C4-2B (cell line): ENCODE data around the gene PARP11.
A peak's percentile ranks its signal among the peaks of the same experiment; 100 is the strongest.

Experiments
- H3K27ac ChIP-seq: fragments of 450-650 bp; 2 replicates; pipeline ENCODE4 v1.5.1; 2017
- ZFX ChIP-seq: fragments of 450-650 bp; IDR thresholded peaks from 2 replicates; pipeline ENCODE4 v1.6.1; 2017
- TF ChIP-seq, protein P1 (sequence below): fragments of 450-650 bp; conservative IDR thresholded peaks from 2 replicates; pipeline ENCODE4 v1.5.1; 2017; ENCODE audit warnings: mild to moderate bottlenecking

PARP11 gene

GRCh38 chr12:3897371-3897971 is 24.3 kb upstream of the PARP11 start:
- H3K27ac ChIP-seq = no peak overlapping the region
- TF ChIP-seq, protein P1, sequence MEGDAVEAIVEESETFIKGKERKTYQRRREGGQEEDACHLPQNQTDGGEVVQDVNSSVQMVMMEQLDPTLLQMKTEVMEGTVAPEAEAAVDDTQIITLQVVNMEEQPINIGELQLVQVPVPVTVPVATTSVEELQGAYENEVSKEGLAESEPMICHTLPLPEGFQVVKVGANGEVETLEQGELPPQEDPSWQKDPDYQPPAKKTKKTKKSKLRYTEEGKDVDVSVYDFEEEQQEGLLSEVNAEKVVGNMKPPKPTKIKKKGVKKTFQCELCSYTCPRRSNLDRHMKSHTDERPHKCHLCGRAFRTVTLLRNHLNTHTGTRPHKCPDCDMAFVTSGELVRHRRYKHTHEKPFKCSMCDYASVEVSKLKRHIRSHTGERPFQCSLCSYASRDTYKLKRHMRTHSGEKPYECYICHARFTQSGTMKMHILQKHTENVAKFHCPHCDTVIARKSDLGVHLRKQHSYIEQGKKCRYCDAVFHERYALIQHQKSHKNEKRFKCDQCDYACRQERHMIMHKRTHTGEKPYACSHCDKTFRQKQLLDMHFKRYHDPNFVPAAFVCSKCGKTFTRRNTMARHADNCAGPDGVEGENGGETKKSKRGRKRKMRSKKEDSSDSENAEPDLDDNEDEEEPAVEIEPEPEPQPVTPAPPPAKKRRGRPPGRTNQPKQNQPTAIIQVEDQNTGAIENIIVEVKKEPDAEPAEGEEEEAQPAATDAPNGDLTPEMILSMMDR = no peak
- no peak for TF ChIP-seq ZFX

DNA sequence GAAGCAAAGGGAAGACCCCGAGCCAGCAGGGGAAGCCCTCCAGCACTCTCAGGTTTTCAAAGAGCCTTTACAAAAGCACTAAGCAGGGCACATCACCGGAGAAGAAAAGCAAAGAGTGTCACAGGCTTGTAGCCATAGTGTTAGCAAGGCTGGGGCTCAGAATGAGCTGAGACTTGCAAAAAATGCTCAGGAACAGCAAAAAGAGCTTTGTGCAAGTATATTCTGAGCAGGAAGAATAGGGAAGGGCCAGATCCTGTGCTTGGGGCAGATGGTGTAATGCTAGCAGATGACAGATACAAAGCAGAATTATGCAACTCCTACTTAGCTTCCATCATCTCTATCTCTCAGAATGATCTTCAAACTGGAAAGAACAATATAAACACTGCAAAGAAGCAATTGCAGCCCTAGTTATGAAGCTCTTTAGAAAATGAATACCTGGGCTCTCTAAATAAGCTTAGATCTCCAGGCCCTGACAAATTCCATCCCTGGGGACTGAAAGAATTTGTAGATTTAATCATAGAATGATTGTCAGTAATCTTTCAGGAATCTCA is 23.7 kb upstream of the PARP11 start:
- TF ChIP-seq, protein P1 = no peak
- TF ChIP-seq ZFX = no peak
- no peak overlapping the region for H3K27ac ChIP-seq

- H3K27ac ChIP-seq = no peak overlapping the region
- TF ChIP-seq ZFX = no peak
- TF ChIP-seq, protein P1 = no peak
These were observed 23.2 kb upstream of the PARP11 start for GRCh38 chr12:3896356-3896755.

- TF ChIP-seq, protein P1 = no peak
- TF ChIP-seq ZFX = no peak
- H3K27ac ChIP-seq = no peak overlapping the region
These were observed 19.4 kb upstream of the PARP11 start for GRCh38 chr12:3892631-3893030.

GRCh38 chr12:3891201-3891600 is 18.0 kb upstream of the PARP11 start:
- TF ChIP-seq ZFX = no peak
- TF ChIP-seq, protein P1 = no peak
- no peak overlapping the region for H3K27ac ChIP-seq

- TF ChIP-seq ZFX = no peak
- TF ChIP-seq, protein P1 = no peak
- no peak overlapping the region for H3K27ac ChIP-seq
These were observed 15.5 kb upstream of the PARP11 start for GRCh38 chr12:3888659-3889058.

- no peak overlapping the region for H3K27ac ChIP-seq
These were observed 12.3 kb upstream of the PARP11 start for GRCh38 chr12:3885277-3886094.

More at GRCh38 chr12:3885277-3886094, 12.3 kb upstream of the PARP11 start:
- TF ChIP-seq, protein P1 = peak; percentile 94
- TF ChIP-seq ZFX = no peak
